ENCODE measurements around the gene DEK. TPM values are rescaled to one million over a fixed set of nuclear protein-coding genes. Genes with fewer than 3 reads are reported as not detected.
"Not testable (repeated sequence)": the region's sequence is repeated elsewhere in the genome, so short reads cannot be mapped to it uniquely, and the experiment has no call there.

The DEK gene
- total RNA-seq, 1 donor from 2014 or later, result 197 TPM

DNA sequence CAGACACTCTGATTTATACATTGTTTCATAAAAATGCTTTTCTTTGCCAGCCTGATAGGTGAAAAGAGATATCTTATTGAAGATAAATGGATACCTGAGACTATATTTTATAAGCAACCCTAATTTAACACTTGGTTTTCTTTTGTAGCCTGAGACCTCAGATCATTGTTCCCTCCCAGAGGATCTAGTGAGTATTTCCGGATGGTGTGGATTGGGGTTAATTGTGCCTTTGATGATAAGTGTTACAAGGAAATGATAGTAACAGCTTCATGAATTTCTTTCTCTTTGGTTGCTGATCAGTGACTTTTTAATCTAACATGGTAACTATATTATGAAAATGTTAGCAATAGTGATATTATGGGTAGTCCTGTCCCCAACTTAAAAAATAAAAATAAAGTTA is 78.7 kb downstream of the DEK start:
- H3K4me3 ChIP-seq (ENCODE audit: low read depth, low read length), result no peak overlapping the region
- DNase-seq (ENCODE audit: low read depth), result no peak
- no peak for TF ChIP-seq CTCF (conservative IDR thresholded peaks at IDR 0.05; ENCODE audit: low read depth, low read length)

DNA sequence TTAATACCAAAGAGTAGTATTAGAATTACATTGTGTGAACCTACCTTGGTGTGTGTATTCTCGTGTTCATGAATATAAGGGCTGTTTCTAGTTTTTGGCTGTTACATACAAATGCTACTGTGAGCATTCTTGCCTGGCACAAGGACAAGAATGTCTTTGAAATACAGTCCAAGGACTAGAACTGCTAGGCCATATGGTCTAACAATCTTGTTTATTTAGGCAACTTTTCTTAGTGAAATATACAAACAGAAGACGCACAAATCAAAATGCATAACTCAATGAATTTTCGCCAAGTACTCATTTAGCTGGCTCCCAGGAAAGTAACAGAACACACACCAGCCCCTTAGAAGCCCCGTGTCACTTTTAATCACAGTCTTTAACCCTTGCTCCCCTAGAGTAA is 80.6 kb downstream of the DEK start:
- TF ChIP-seq CTCF (conservative IDR thresholded peaks at IDR 0.05; ENCODE audit: low read depth, low read length), result no peak

GRCh38 chr6:18182568-18182967 is 81.8 kb downstream of the DEK start:
- TF ChIP-seq CTCF (conservative IDR thresholded peaks at IDR 0.05; ENCODE audit: low read depth, low read length), result no peak
- no peak for DNase-seq (ENCODE audit: low read depth)
- no peak overlapping the region for H3K4me3 ChIP-seq (ENCODE audit: low read depth, low read length)

More for the DNA sequence above, 80.6 kb downstream of the DEK start:
- DNase-seq (ENCODE audit: low read depth), result no peak
- no peak overlapping the region for H3K4me3 ChIP-seq (ENCODE audit: low read depth, low read length)

- H3K4me3 ChIP-seq (ENCODE audit: low read depth, low read length), result no peak overlapping the region
- TF ChIP-seq CTCF (conservative IDR thresholded peaks at IDR 0.05; ENCODE audit: low read depth, low read length), result no peak
- DNase-seq (ENCODE audit: low read depth), result no peak
Observed at GRCh38 chr6:18179770-18180356, 84.5 kb downstream of the DEK start.

GRCh38 chr6:18178960-18179615 is 85.2 kb downstream of the DEK start:
- no peak overlapping the region for H3K4me3 ChIP-seq (ENCODE audit: low read depth, low read length)
- TF ChIP-seq CTCF (conservative IDR thresholded peaks at IDR 0.05; ENCODE audit: low read depth, low read length), result no peak
- DNase-seq (ENCODE audit: low read depth), result no peak

- no peak for TF ChIP-seq CTCF (conservative IDR thresholded peaks at IDR 0.05; ENCODE audit: low read depth, low read length)
- no peak overlapping the region for H3K4me3 ChIP-seq (ENCODE audit: low read depth, low read length)
- DNase-seq (ENCODE audit: low read depth), result no peak
Observed at GRCh38 chr6:18177286-18177965, 86.9 kb downstream of the DEK start.

DNA sequence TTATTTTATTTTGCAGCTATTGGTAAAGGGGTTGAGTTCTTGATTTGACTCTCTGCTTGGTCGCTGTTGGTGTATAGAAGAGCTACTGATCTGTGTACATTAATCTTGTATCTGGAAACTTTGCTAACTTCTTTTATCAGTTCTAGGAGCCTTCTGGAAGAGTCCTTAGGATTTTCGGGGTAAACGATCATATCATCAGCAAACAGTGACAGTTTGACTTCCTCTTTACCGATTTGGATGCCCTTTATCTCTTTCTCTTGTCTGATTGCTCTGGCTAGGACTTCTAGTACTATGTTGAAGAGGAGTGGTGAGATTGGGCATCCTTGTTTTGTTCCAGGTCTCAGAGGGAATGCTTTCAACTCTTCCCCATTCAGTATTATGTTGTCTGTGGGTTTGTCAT is 88.1 kb downstream of the DEK start:
- DNase-seq (ENCODE audit: low read depth); H3K4me3 ChIP-seq (ENCODE audit: low read depth, low read length): not testable (repeated sequence)

Other genes with a start within 250 kb of the DEK start
- gene NHLRC1, start 141.9 kb downstream of the DEK start, total RNA-seq, result 0.40 and 1.2 TPM in 2 replicates
- 11.9 and 13.2 TPM in 2 replicates for gene TPMT, start 109.5 kb downstream of the DEK start, total RNA-seq
- 8.7 and 15.7 TPM in 2 replicates for gene KDM1B, start 109.1 kb downstream of the DEK start, total RNA-seq
- 6.3 and 10.5 TPM in 2 replicates for gene RNF144B, start 122.8 kb upstream of the DEK start, total RNA-seq